HFFc6 (cell line): Measurements from ENCODE around the gene GNB1L. TPM values are rescaled to one million over a fixed set of nuclear protein-coding genes. Genes with fewer than 3 reads are reported as not detected.

Experiments
- DNase-seq: peaks from one replicate; pipeline ENCODE4 v3.0.0-alpha.2; 2018
- H3K27ac Mint-ChIP-seq: 2 replicates; pipeline ENCODE4 v1.8.0; 2020; ENCODE audit warnings: mild to moderate bottlenecking, mixed read lengths
- H3K27me3 Mint-ChIP-seq: 2 replicates; pipeline ENCODE4 v1.8.0; 2021; ENCODE audit warnings: mild to moderate bottlenecking, moderate library complexity, mixed read lengths; ENCODE audit not compliant: insufficient read depth
- H3K36me3 Mint-ChIP-seq: 2 replicates; pipeline ENCODE4 v1.8.0; 2021; ENCODE audit warnings: low read depth, mixed read lengths
- H3K4me1 Mint-ChIP-seq: 2 replicates; pipeline ENCODE4 v1.8.0; 2020; ENCODE audit warnings: low read depth, mixed read lengths
- H3K4me3 Mint-ChIP-seq: 2 replicates; pipeline ENCODE4 v1.8.0; 2020; ENCODE audit warnings: mild to moderate bottlenecking, moderate library complexity, mixed read lengths
- H3K9me3 Mint-ChIP-seq: 2 replicates; pipeline ENCODE4 v1.8.0; 2020; ENCODE audit warnings: mild to moderate bottlenecking, mixed read lengths
- total RNA-seq, 6 experiments: library from RNA; stranded (reverse); fragmentation: NEBNext Ultra II Directional; extraction: Animal tissue kit (Norgen Biotek cat#: 25700); gene quantifications; 2 replicates in 1 of 6; 3 replicates in 5 of 6; pipeline ENCODE4 v1.2.3, GENCODE V29; 2021
- TF ChIP-seq, protein P1 (sequence below): fragments of 200-600 bp; sonication (generic); IDR thresholded peaks from 2 replicates; pipeline ENCODE4 v1.5.0; 2021; ENCODE audit warnings: antibody characterized with exemption, mild to moderate bottlenecking

The GNB1L gene
- total RNA-seq, 6 experiments from 2014 or later = 6.6 to 9.6 (median 7.6) TPM

GRCh38 chr22:19853058-19853878 lies 1.4 kb downstream of the GNB1L start:
- Mint-ChIP-seq H3K4me1 (peaks cover 55% of the 10 kb centered on the region), H3K9me3 (no peaks in the 10 kb centered on the region), H3K27ac (peak overlapping the region; percentile 90), H3K36me3 (peaks cover 26% of the 10 kb centered on the region), H3K27me3 (peaks cover 3% of the 10 kb centered on the region), H3K4me3 (peak overlapping the region; percentile 97)
- DNase-seq = no peak
- TF ChIP-seq, protein P1, sequence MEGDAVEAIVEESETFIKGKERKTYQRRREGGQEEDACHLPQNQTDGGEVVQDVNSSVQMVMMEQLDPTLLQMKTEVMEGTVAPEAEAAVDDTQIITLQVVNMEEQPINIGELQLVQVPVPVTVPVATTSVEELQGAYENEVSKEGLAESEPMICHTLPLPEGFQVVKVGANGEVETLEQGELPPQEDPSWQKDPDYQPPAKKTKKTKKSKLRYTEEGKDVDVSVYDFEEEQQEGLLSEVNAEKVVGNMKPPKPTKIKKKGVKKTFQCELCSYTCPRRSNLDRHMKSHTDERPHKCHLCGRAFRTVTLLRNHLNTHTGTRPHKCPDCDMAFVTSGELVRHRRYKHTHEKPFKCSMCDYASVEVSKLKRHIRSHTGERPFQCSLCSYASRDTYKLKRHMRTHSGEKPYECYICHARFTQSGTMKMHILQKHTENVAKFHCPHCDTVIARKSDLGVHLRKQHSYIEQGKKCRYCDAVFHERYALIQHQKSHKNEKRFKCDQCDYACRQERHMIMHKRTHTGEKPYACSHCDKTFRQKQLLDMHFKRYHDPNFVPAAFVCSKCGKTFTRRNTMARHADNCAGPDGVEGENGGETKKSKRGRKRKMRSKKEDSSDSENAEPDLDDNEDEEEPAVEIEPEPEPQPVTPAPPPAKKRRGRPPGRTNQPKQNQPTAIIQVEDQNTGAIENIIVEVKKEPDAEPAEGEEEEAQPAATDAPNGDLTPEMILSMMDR = no peak

- Mint-ChIP-seq H3K9me3 (no peaks in the 10 kb centered on the region), H3K4me1 (peaks cover 55% of the 10 kb centered on the region), H3K27me3 (peaks cover 3% of the 10 kb centered on the region), H3K36me3 (peaks cover 26% of the 10 kb centered on the region), H3K4me3 (peak overlapping the region; percentile 97), H3K27ac (peak overlapping the region; percentile 33)
- no peak for DNase-seq
- TF ChIP-seq, protein P1 = no peak
Measured at GRCh38 chr22:19852177-19852781, 2.4 kb downstream of the GNB1L start.

DNA sequence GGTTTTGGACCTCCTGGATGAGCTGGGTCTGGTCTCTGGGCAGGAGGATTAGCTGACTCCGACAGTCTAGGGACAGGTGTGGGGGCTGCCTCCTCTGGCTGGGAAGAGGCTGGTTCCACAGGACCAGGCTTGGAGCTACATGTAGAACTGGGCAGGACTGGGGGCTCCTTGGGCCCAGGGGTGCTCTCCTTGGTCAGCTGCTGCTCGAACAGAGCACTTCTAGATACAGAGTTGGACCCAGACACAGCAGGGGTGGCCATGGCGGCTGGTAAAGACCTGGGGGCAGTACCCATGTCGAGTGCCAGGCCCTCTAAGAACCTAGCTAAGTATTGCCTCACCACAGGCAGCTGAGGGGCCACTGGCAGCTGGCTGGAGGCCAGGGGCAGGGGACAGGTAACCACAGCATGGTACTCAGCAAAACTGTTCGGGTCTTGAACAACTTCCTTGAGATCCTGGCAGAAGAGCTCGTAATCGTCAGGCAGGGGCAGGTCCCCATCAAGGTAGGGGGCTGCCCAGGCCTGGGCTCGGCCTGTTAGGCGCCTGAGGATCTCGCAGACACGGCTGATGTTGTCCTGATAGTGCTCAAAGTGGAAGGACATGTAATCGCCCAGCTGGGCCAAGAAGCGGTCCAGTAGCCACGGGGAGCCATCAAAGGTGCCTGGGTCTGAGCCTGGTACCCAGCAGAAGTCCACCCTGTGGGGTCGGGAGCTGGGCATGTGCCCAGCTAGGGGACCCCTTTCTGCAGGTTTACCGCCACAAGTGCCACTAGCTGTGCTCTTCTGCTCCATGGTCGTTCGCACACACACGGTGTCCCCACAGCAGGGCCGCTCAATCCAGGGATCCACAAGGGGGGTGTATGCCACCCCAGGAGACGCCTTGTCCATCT lies 3.1 kb downstream of the GNB1L start:
- TF ChIP-seq, protein P1 = no peak
- H3K36me3 Mint-ChIP-seq = peaks cover 26% of the 10 kb centered on the region
- peaks cover 55% of the 10 kb centered on the region for H3K4me1 Mint-ChIP-seq
- no peak overlapping the region for H3K27ac Mint-ChIP-seq
- no peaks in the 10 kb centered on the region for H3K9me3 Mint-ChIP-seq
- H3K27me3 Mint-ChIP-seq = peaks cover 3% of the 10 kb centered on the region
- DNase-seq = no peak
- H3K4me3 Mint-ChIP-seq = peak overlapping the region; percentile 97; the same call in 1 of the 2 replicates

DNA sequence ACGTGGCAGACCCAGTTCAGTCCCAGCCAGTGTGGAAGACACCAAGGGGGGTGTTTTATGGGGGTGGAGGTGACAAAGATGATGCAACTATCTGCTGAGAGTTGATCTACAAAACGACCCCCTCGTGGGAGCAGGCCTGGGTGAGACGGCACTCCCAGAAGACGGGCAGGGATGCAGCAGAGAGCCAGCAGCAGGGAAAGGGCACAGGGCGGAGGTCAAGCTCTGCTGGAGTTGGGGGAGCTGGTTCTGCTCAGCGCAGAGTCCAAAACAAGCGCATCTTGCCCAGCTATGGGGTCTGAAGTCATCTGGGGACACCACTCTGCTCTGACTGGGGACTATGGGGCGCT lies 3.9 kb downstream of the GNB1L start:
- no peaks in the 10 kb centered on the region for H3K9me3 Mint-ChIP-seq
- H3K27ac Mint-ChIP-seq = peak overlapping the region; percentile 59
- H3K36me3 Mint-ChIP-seq = peaks cover 26% of the 10 kb centered on the region
- peaks cover 52% of the 10 kb centered on the region for H3K4me1 Mint-ChIP-seq
- TF ChIP-seq, protein P1 = no peak
- no peak for DNase-seq
- peaks cover 3% of the 10 kb centered on the region for H3K27me3 Mint-ChIP-seq
- H3K4me3 Mint-ChIP-seq = no peak overlapping the region
